PC-3 (cell line): ENCODE measurements around the gene CGNL1.

Source experiments
- EZH2 ChIP-seq: fragments of 300-600 bp; sonication (generic); IDR thresholded peaks from one replicate; pipeline ENCODE4 v1.6.1; 2017; ENCODE audit warnings: antibody characterized with exemption, mild to moderate bottlenecking, low read length; ENCODE audit not compliant: unreplicated experiment
- TF ChIP-seq, protein P1 (sequence below): fragments of 300-600 bp; sonication (generic); conservative IDR thresholded peaks from 2 replicates; pipeline ENCODE4 v1.5.1; 2017; ENCODE audit warnings: antibody characterized with exemption, low read depth, mild to moderate bottlenecking, low read length

GRCh38 chr15:57589281-57589680 is 213.0 kb downstream of the CGNL1 start:
- TF ChIP-seq, protein P1, sequence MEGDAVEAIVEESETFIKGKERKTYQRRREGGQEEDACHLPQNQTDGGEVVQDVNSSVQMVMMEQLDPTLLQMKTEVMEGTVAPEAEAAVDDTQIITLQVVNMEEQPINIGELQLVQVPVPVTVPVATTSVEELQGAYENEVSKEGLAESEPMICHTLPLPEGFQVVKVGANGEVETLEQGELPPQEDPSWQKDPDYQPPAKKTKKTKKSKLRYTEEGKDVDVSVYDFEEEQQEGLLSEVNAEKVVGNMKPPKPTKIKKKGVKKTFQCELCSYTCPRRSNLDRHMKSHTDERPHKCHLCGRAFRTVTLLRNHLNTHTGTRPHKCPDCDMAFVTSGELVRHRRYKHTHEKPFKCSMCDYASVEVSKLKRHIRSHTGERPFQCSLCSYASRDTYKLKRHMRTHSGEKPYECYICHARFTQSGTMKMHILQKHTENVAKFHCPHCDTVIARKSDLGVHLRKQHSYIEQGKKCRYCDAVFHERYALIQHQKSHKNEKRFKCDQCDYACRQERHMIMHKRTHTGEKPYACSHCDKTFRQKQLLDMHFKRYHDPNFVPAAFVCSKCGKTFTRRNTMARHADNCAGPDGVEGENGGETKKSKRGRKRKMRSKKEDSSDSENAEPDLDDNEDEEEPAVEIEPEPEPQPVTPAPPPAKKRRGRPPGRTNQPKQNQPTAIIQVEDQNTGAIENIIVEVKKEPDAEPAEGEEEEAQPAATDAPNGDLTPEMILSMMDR, result no peak
- no peak for TF ChIP-seq EZH2
